HG02981 (cell line): ENCODE results near the gene MUC20.
"Not testable (repeated sequence)": the region's sequence is repeated elsewhere in the genome, so short reads cannot be mapped to it uniquely, and the experiment has no call there.

Experiments used
- ATAC-seq: cut with Tn5 transposase; IDR thresholded peaks from one replicate; pipeline ENCODE4 v1.9.1; 2021; ENCODE audit warnings: mild to moderate bottlenecking, moderate library complexity; ENCODE audit not compliant: unreplicated experiment

The MUC20 gene

DNA sequence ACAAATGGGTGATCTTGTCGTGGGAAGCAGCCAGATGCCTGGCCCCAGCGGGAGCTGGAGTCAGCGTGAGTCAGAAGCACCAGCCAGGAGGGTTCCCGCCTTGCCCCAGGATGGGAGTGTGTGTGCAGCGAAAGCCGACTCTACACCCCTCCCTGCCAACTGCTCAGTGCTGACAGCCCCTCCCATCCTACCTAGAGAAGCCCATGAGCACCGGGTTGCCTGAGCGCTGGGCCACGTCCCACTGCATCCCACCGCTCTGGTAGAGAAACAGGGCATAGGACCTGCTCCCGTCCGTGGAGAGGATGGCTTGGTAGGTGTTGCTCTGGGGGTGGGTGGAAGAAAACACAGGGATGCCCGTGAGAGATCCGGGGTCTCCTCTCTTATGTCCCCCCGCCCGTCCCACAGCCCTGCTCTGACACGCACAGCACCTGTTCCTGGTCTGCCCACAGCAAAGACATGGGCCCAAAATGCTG is 48.1 kb downstream of the MUC20 start:
- no peak for ATAC-seq

GRCh38 chr3:195769551-195769950 is 48.8 kb downstream of the MUC20 start:
- ATAC-seq = no peak

DNA sequence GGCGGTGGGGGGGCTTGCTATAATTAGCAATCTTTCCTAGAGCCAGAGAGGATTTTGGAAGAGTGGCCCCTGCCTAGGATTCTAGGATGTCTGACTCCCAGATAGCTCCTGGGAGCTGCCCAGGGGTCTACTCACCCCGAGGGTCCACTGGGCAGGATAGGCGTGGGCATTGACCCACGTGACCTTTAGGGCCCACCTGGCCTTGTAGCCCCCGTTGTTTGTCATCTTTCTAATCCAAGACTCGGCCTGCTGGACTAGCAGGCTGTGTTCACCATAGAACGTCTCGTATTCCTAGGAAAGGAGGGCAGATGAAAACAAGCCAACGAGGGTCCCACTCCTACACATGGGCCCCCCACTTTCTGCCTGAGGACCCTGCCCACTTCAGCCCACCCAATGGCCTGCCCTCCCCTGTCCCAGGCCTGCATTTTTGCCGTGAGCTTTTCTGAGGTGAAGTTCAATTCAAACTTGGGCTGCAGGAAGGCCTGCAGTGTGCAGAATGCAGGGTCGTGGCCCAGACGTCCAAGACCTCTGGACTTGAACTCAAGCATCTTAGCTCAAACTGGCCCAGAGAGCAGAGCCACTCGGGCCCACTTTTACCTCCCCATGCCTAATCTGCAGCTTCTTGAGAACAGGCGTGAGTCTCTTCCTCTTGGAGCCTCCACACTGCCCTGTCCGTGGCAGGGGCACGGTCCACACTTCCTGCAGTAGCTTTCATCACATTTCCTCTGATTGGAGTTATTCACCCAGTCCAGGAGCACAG is 49.5 kb downstream of the MUC20 start:
- no peak for ATAC-seq

GRCh38 chr3:195770841-195771645 is 50.3 kb downstream of the MUC20 start:
- ATAC-seq = not testable (repeated sequence)

- no peak for ATAC-seq
Measured at GRCh38 chr3:195771646-195772300, 51.0 kb downstream of the MUC20 start.

GRCh38 chr3:195773956-195774537 is 53.3 kb downstream of the MUC20 start:
- no peak for ATAC-seq

- no peak for ATAC-seq
Measured at GRCh38 chr3:195774917-195775316, 54.1 kb downstream of the MUC20 start.

DNA sequence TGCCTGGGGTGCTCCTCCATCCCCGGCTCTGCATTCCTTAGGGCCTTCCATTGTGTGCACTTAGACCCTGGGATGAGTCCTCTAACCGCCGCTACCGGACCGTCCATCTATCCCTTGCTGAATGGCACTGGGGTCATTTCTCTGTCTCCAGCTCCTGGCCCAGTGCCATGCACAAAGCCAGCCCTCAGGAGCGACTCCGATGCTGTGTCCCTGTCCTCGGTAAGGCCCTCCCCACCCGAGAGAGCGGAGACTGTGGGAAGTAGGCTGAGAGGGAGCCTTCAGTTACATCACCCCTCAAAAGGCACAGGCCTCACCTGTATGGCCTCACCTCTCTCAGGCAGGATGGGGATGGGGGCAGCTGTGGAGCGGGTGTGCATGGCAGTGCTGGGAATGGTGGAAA is 57.2 kb downstream of the MUC20 start:
- no peak for ATAC-seq

DNA sequence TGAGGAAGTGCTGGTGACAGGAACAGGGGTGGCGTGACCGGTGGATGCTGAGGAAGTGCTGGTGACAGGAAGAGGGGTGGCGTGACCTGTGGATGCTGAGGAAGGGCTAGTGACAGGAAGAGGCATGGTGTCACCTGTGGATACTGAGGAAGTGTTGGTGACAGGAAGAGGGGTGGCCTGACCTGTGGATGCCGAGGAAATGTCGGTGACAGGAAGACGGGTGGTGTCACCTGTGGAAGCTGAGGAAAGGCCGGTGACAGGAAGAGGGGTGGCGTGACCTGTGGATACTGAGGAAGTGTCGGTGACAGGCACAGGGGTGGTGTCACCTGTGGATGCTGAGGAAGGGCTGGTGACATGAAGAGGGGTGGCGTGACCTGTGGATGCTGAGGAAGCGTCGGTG is 60.5 kb downstream of the MUC20 start:
- not testable (repeated sequence) for ATAC-seq
